DMS53 treated with DMSO at 0.1 percent for 48 hours (cell line): ENCODE measurements around the gene SCAMP3.
A peak's percentile ranks its signal among the peaks of the same experiment; 100 is the strongest.
"Not testable (repeated sequence)": the region's sequence is repeated elsewhere in the genome, so short reads cannot be mapped to it uniquely, and the experiment has no call there.

ENCODE experiments used
- DNase-seq: peaks from one replicate; lab custom pipeline; 2025; ENCODE audit not compliant: unreplicated experiment; lab: John Stamatoyannopoulos, UW

Gene SCAMP3

DNA sequence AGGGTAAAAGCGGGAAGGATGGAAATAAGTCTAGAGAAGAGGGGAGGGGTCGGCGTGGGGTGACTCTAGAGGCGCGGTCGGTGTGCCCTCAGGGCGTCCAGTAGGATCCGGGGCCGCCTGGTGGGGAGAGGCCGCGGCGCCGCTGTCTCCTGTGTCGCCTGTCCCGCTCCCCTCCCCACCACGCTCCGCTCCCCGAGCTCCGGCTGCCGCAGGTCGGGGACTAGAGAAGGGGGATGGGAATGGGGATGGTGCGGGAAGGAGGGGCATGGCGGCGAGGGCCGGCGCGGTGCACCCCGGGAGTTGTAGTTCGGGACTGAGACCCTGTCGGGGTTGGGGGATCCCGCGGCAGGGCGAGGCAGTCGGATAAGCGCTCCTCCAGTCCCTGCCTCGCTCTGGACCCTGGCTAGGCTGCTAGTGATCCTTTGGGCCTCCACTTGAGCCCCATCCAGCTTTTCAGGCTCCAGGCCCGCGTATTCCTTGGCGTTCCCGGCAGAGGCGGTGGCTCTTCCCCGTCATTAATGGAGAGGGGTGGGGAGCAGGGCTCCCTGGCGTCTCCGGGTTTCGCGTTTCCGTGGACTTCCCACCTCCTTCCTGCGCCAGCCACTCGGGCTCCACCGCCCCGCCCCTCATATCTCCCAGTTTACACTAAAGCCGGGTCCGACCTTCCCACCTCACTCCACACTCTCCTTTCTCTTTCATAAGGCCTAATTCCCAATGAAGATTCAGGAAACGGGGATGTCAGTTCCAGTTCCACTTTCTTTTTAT is 6.7 kb downstream of the SCAMP3 start, which contains the start of gene ENTREP3:
Gene ENTREP3, minus strand, starts transcription at position 241 of the 765 bp plus-strand sequence. CDS start 606 bp downstream, outside the sequence.
- peak; percentile 73 for DNase-seq

DNA sequence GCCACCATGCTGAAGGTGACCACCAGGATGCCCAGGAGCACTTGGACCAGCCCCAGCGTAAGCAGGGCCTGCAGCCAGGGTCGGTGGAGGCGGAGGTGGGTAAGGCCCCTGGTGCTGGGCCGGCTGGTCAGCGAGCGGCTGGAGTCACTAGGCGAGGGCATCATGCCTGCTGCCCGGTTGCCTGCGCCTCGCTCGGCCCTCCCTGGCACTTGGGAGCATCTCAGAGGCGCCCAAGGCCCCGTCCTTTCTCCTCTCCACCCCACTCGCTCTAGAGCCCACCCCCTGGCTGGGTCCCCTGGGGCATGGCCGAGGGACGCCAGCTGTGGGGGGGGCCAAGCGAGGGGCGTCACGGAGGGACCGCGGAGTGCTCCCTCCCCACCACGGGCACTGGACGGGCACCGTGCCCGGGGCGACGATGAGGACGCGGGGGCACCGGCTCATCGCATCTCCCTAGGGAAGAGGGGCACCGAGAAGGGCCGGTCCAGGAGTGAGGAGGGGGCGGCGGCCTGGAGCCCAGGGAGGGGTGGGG is 7.4 kb downstream of the SCAMP3 start:
- DNase-seq: no peak

DNA sequence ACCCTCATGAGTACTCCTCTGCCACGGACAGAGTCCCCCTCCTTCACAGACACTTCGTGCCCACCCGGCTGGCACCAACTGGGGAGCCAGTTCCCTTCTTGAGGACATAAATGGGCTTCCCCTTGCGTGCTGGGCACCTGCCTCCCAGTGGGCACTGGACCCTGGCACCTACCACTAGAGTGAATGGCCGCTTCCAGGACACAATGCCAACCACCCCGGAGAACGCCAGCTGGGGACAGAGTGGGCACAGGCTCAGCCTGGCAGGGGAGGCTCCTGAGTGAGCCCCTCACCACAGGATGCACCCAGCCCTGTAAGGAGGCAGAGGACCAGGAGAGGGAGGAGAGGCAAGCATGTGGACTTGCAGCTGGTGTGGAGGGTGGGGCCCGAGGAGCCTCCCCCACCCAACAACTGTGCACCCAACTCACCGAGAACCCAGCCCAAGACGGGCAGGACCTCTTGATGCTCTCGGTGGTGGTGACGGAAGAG is 7.9 kb downstream of the SCAMP3 start:
- DNase-seq: no peak

DNA sequence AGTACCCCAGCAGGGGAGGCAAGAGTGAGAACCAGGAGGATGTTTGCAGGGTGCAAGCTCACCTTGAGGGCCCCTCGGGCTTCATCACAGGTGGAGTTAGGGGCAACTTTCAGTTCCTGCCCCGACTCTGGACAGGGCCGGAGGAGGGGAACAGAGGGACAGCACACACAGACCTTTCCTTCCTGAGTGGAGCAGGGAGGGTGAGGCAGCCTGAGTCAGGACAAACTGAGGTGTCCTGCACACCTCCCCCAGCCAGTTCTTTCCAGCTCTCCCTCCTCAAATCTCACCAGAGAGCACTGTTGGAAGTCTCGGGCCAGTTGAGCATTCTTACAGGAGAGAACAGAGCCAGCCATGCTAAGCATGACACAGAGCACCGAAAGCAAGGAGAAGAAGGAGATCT is 8.4 kb downstream of the SCAMP3 start:
- DNase-seq: no peak

DNA sequence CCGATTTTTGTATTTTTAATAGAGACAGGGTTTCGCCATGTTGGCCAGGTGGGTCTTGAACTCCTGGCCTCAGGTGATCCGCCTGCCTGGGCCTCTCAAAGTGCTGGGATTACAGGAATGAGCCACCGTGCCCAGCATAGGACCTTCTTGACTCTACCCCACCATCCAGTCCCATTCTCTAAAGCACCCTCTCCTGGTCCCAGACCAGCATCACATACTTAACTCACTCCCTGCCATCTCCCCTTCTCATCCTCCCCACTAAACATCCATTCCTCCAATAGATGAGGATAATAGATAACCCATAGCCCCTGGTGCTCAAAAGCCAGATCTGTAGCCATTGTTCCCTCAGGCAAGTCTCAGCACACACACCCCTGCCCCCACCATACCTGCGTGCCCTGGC is 9.0 kb downstream of the SCAMP3 start:
- no peak for DNase-seq

DNA sequence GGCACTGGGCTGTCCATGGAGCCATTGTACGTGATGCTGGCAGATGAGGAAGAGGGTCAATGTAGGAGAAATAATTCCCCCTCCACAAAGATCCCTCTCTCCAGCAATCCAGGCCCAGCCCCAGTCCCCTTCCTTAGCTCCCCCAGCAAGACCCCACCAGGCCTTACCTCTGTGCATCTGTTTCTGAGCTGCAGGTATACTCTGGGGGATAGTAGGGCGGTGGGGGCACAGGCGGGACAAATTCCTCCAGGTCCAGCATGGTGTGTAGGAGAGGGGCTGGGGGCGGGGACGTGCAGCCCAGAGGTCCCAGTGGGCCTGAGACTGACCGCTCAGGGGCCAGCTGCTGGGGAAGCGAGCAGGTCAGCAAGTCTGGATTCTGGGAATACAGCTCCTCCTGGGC is 10.6 kb downstream of the SCAMP3 start:
- DNase-seq: no peak

DNA sequence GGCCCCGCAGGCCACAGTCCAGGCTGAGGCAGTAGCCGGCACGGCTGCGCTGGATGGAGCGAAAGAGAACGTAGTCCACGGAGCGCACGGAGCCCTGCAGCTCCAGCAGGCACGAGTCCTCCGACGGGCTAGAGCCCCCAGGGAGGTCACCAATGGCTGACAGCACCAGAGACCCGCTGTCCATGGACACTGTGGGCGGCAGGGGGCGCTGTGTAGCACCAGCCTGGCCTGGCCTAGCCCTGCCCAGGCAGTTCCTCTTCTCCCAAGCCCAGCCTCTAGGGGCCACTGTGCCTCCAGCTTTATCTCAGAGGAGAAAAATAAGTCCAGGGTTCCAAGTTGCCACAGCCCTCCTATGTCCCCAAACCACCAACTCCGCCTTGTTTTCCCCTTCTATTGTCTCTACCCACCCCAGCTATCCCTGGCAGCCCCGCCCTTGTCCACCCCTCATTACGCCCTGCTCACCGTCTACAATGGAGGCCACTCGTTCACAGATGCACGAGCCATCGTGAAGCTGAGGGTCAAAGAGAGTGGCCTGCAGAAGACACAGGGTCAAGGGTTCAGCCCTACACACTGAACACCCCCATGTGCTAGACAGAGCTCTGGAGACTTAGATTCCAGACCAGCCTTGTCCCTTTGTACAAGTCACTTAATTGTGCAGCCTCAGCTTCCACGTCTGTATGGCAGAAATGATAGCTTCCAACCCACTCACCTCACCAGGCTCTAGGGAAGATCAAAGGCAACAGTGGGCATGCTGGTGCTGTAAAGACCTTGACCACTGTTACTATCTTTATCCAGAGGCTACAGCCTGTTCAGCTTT is 11.3 kb downstream of the SCAMP3 start:
- peak; percentile 89 for DNase-seq

- DNase-seq: no peak
Measured at GRCh38 chr1:155250246-155250632, 11.9 kb downstream of the SCAMP3 start.

DNA sequence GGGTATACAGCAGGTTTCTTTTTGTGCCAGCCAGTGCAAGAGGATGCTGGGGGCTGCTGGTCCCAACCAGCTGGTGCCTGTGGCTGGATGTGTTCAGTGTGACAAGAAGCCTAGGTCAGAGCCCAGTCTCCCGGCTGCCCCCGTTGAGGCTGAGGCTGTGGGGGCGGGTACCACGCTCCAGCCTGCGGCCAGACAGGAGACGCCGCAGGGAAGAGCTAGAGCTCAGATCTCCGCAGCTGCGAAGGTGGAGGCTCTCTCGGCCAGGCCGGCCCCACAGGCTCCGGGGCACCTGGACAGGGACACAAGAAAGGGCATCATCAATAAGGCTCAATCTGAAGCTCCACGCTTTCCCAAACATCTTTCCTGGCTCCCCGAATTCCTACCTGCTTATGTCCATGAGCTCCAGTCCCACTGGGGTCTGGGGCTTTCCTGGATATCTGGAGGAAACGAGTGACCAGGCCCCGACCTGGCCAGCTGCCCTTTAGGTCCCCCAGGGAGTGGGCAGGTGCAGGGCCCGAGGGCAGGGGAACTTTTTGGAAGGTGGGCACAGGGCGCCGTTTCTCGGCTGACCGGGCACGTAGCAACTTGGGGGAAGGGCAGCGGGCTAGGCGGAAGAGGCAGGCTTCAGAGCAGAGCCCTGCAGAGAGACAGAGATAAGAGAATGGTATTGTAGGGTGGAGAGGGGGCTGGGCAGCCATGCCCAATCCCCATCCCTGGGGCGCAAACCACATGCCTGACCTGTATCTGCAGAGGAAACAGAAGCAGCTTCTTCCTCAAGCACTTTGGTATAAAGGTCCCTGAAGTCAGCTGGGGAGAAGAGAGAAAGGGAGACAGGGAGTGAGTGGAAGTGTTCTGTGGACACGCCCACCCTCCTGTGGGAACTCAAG is 14.2 kb downstream of the SCAMP3 start:
- no peak for DNase-seq

DNA sequence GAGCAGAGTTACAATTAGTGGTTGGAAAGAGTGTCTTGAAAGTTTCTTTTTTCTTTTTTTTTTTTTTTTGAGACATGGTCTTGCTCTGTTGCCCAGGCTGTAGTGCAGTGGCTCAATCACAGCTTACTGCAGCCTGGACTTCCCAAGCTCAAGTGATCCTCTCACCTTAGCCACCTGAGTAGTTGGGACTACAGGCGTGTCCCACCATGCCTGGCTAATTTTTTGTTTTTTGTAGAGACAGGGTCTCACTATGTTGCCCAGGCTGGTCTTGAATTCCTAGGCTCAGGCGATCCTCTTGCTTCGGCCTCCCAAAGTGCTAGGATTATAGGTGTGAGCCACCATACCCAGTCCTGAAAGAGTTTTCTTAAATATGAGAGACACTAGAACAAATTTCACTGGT is 15.4 kb downstream of the SCAMP3 start:
- not testable (repeated sequence) for DNase-seq

GRCh38 chr1:155245163-155245524 is 17.0 kb downstream of the SCAMP3 start:
- DNase-seq: no peak

DNA sequence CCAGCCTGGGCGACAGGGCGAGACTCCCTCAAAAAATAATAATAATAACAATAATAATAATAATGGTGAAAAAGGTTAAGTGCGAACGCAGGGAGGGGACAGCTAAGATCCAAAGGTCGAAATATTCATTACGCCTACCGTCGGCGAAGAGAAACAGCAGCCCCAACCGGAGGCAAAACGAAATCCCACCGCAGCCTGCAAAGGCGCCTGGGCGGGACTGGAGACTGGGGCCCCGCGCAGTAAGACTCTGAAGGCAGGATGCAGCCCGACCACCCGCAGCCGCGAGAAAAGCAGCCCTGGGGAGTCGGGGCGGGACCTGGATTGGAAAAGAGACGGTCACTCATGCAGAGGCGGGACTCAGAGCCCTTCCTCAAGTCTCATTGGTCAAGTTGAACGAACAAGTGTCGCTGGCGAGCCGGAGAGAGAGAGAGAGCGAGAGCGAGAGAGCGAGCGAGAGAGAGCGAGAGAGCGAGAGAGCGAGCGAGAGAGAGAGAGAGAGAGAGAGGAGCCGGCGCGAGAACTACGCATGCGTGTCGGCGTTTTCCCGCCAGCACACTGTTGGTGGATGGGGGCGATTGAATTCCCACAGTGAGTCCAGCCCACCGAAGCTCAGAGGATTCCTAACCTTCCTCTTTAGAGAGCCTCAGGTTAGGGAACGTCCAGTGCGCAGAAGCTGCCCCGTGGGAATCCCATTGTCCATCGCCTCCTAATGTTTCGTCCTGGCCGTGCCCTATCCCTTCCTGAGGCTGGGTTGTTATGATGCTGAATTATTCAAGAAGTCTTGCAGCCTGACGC is 17.6 kb downstream of the SCAMP3 start:
- peak; percentile 97 for DNase-seq

- DNase-seq: no peak
Measured at GRCh38 chr1:155242805-155243358, 19.3 kb downstream of the SCAMP3 start.

GRCh38 chr1:155241841-155242264 is 20.3 kb downstream of the SCAMP3 start:
- no peak for DNase-seq

DNA sequence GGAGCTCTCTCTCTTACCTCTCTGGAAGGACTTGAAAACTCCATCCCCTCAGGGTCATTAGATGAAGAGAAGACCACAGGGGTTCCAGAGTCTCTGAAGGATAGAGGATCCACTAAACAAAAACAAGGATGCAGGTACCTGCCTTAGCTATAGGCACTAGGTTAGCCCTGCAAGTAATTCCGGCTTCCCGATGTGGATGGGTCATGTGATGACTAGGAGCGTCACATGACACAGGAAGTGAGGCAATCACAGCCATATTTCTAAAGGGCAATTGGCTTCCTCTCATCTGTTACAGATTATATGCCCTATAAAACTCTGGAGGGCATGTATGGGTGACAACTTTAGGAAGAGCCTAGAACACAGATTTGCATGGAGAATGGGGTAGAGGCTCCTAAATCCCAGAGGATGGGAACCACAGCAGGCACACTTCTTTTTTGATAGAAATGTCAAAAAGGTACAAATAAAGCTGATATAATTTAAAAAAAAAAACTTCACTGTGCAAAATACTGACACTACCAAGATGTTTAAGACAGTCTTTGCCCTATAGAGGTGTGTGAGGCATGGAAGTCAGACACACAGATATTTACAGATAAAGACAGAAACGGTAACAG is 21.0 kb downstream of the SCAMP3 start:
- peak; percentile 91 for DNase-seq

GRCh38 chr1:155236451-155236850 is 25.7 kb downstream of the SCAMP3 start:
- no peak for DNase-seq

- DNase-seq: not testable (repeated sequence)
Measured at GRCh38 chr1:155235375-155235774, 26.8 kb downstream of the SCAMP3 start.

DNA sequence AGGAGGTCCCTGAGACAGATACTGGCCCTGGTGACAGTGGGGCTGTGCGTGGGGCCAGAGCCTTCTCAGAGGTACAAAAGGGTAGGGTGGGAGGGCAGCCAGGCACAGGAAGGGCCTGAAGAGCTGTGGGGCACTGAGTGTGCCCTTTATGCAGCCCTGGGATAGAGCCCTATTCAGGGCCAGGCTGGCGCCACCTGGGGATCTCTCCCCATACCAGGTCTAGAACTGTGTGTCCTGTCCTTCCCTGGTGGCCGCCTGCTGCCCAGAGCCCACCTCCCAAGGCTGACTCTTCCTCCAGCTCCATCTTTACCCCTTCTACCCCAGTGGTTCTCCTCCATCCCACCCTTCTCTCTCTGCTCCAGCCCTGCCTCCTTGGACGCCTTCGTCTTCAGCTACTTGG is 28.7 kb downstream of the SCAMP3 start:
- DNase-seq: not testable (repeated sequence)
